T-helper 1 cell treated with Interleukin-12 subunit alpha and Interleukin-12 subunit beta and Interleukin-4 antibody, amounts not matched to agents 30 μg/mL and 1 μg/mL, for 36 hours (primary cell): ENCODE results near the gene IGDCC3.
A peak's percentile ranks its signal among the peaks of the same experiment; 100 is the strongest.

Source experiments
- H3K27ac Mint-ChIP-seq: one replicate; pipeline ENCODE4 v1.8.0; 2021; ENCODE audit warnings: mild to moderate bottlenecking, mixed read lengths
- H3K27me3 Mint-ChIP-seq: one replicate; pipeline ENCODE4 v1.8.0; 2021; ENCODE audit warnings: low read depth, mixed read lengths
- H3K36me3 Mint-ChIP-seq: one replicate; pipeline ENCODE4 v1.8.0; 2021; ENCODE audit warnings: low read depth, mixed read lengths
- H3K4me1 Mint-ChIP-seq: one replicate; pipeline ENCODE4 v1.8.0; 2021; ENCODE audit warnings: low read depth, mixed read lengths
- H3K4me3 Mint-ChIP-seq: one replicate; pipeline ENCODE4 v1.8.0; 2021; ENCODE audit warnings: mild to moderate bottlenecking, moderate library complexity, mixed read lengths
- H3K9me3 Mint-ChIP-seq: one replicate; pipeline ENCODE4 v1.8.0; 2021; ENCODE audit warnings: mixed read lengths

Gene IGDCC3

DNA sequence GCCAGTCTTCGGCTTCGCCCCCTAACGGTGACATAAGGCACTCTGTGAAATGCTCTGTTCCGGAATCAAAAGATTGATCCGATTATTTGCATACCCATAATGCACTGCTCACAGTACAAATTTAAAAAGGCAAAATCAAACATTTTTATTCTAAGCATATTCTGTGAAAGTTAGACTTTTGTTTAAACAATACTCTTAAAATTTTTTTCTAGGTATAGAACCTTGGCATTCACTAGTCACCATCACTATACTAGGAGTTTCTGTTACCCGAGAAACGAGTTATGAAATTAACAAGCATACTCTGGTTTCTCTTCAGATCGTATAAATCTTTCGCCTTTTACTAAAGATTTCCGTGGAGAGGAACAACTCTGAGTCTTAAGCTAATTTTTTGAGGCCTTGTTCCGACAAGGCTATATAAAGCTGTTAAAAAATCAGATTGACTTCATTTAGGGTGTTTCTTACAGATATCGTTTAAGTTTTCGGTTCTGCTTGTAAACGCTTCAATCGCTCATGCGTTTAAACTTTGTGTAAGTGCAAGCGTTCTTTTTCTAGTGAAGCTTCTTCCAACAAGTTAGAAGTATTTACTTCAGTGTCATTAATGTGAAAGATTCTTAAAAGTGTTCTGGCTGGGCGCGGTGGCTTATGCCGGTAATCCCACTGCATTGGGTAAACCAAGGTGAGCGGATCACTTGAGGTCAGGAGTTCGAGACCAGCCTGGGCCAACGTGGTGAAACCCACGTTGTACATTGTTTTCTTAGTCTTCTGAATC is 73.2 kb downstream of the IGDCC3 start, which contains the start of gene RNU5B-1:
TSS of gene RNU5B-1 (plus strand) at position 297 of the 769 bp plus-strand sequence.
- peak within 1 kb of the TSS; percentile 93 for H3K4me3 Mint-ChIP-seq
- H3K4me1 Mint-ChIP-seq: peaks cover 25% of the 10 kb centered on the region
- no peaks in the 10 kb centered on the region for H3K27me3 Mint-ChIP-seq
- H3K27ac Mint-ChIP-seq: peak within 1 kb of the TSS; percentile 96
- H3K36me3 Mint-ChIP-seq: no peaks in the 10 kb centered on the region
- H3K9me3 Mint-ChIP-seq: no peaks in the 10 kb centered on the region

DNA sequence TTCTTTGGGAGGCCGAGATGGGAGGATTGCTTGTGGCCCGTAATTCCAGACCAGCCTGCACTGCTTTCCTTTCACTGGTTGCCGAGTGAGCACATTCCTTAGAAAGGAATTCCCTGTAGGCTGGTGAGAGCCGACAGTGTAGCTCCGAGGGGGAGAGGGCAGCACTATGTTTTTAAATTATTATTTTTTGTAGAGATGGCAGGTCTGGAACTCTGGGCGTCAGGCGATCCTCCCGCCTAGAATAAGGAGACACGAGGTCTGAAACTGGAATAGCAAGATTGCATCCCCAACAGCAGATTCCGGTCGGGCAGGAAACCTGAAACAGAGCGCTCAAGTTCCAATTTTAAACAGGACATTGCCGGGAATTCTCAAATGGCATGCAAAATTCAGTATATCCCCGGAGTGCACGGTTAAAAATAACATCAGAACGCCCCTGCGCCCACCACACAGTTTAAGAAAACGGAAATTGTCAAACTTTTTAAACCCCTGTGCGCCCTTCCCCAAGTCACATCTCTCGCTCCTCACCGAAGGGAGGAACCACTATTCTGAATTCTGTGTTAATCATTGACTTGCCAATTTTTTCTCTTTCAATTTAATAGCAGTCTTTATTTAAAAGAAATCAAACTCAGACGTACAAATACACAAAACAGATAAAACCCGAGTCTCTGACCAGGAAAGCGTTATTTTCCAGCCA is 74.0 kb downstream of the IGDCC3 start:
- Mint-ChIP-seq H3K27me3 (no peaks in the 10 kb centered on the region), H3K9me3 (no peaks in the 10 kb centered on the region)

DNA sequence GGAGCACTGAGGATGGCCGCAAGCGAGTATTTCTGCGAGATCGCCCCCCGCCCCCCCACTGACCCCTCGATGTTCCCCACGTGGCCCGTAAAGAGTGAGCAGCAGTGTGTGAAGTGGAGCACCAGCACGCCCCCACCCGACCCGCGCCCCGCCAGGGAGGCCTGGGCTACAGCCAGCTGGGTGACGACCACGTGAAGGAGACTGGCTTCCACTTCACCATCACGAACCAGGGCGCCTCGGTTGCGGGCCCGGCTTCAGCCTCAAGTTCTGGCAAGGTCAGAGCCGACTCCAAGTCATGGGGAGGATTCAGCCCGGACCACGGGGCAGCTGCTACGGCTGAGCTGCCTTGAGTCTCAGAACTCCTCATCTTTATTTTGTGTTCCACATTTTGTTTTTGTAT is 75.7 kb downstream of the IGDCC3 start:
- H3K27ac Mint-ChIP-seq: no peak overlapping the region
- no peaks in the 10 kb centered on the region for H3K9me3 Mint-ChIP-seq
- no peaks in the 10 kb centered on the region for H3K36me3 Mint-ChIP-seq
- peaks cover 37% of the 10 kb centered on the region for H3K4me1 Mint-ChIP-seq
- H3K4me3 Mint-ChIP-seq: no peak overlapping the region
- H3K27me3 Mint-ChIP-seq: no peaks in the 10 kb centered on the region

More for the DNA sequence above, 74.0 kb downstream of the IGDCC3 start:
- Mint-ChIP-seq H3K36me3 (no peaks in the 10 kb centered on the region), H3K4me3 (peak overlapping the region; percentile 93), H3K4me1 (peaks cover 27% of the 10 kb centered on the region), H3K27ac (peak overlapping the region; percentile 96)

DNA sequence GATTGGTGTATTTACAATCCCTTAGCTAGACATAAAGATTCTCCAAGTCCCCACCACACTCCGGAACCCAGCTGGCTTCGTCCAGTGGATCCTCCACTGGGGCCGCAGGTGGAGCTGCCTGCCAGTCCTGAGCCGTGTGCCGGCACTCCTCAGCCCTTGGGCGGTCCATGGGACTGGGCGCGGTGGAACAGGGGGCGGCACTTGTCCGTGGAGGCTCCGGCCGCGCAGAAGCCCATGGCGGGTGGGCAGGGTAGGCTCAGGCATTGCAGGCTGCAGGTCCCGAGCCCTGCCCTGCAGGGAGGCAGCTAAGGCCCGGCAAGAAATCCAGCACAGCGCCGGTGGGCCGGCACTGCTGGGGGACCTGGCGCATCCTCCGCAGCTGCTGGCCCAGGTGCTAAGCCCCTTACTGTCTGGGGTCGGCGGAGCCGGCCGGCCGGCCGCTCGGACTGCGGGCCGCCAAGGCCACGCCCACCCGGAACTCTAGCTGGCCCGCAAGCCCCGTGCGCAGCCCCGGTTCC is 76.8 kb downstream of the IGDCC3 start:
- Mint-ChIP-seq H3K9me3 (no peaks in the 10 kb centered on the region), H3K27me3 (no peaks in the 10 kb centered on the region), H3K4me1 (peaks cover 39% of the 10 kb centered on the region), H3K4me3 (peak overlapping the region; percentile 88), H3K27ac (no peak overlapping the region), H3K36me3 (no peaks in the 10 kb centered on the region)

DNA sequence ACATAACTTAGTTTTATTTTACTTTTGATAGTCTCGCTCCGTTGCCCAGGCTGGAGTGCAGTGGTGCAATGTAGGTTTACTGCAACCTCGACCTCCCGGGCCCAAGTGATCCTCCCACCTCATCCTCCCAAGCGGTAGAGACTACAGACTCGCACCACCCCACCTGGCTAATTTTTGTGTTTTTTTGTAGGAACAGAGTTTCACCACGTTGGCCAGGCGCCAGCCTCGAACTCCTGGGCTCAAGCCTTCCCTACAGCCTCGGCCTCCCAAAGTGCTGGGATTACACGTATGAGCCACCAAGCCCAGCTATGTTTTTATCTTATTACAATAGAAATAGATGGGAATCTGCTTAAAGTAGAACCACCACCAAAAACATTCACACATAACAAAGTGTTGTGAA is 79.1 kb downstream of the IGDCC3 start:
- Mint-ChIP-seq H3K27me3 (no peaks in the 10 kb centered on the region), H3K27ac (peak overlapping the region; percentile 73), H3K9me3 (no peaks in the 10 kb centered on the region), H3K36me3 (no peaks in the 10 kb centered on the region), H3K4me3 (peak overlapping the region; percentile 87), H3K4me1 (peaks cover 26% of the 10 kb centered on the region)

DNA sequence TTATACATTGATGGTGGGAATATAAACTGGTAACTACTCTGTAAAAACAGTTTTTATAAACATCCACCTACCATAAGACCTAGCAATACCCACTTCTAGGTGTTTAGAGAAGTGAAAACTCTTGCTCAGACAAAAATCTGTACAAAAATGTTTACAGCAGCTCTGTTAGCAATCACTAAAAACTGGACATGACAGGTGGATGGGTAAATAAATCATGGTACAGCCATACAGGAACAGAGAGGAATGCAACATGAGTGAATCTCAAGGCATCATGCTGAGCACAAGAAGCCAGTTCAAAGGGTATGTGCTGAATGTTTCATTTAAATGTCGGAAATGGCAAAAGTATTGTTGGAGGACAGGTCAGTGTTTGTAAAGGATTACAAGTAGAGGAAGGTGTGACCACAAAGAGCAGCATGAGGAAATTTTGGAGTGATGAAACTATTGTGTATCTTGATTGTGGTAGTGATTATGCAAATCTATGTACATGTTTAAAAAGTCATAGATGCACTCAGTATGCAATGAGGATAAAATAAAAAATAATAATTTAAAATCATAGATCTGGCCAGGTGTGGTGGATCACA is 84.8 kb downstream of the IGDCC3 start:
- H3K9me3 Mint-ChIP-seq: no peaks in the 10 kb centered on the region
- no peaks in the 10 kb centered on the region for H3K36me3 Mint-ChIP-seq
- H3K4me1 Mint-ChIP-seq: peaks cover 22% of the 10 kb centered on the region
- H3K27ac Mint-ChIP-seq: no peak overlapping the region
- no peak overlapping the region for H3K4me3 Mint-ChIP-seq
- no peaks in the 10 kb centered on the region for H3K27me3 Mint-ChIP-seq

DNA sequence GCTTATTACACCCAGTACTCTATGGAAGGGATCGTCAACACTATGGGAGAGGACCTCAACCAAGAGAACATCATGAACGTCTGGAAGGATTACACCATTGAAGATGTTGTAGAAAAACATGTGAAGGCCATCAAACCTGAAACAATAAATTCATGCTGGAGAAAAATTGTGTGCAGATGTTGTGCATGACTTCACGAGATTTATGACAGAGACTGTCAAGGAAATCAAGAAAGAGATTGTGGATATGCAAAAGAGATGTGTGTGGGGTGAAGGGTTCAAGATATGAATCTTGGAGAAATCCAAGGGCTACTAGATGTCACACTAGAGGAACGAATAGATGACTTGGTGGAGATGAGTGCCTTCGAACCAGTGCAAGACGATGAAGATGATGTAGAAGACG is 87.6 kb downstream of the IGDCC3 start:
- no peaks in the 10 kb centered on the region for H3K27me3 Mint-ChIP-seq
- no peaks in the 10 kb centered on the region for H3K9me3 Mint-ChIP-seq
- H3K36me3 Mint-ChIP-seq: no peaks in the 10 kb centered on the region
- H3K4me1 Mint-ChIP-seq: peaks cover 24% of the 10 kb centered on the region
- H3K4me3 Mint-ChIP-seq: no peak overlapping the region
- H3K27ac Mint-ChIP-seq: no peak overlapping the region

DNA sequence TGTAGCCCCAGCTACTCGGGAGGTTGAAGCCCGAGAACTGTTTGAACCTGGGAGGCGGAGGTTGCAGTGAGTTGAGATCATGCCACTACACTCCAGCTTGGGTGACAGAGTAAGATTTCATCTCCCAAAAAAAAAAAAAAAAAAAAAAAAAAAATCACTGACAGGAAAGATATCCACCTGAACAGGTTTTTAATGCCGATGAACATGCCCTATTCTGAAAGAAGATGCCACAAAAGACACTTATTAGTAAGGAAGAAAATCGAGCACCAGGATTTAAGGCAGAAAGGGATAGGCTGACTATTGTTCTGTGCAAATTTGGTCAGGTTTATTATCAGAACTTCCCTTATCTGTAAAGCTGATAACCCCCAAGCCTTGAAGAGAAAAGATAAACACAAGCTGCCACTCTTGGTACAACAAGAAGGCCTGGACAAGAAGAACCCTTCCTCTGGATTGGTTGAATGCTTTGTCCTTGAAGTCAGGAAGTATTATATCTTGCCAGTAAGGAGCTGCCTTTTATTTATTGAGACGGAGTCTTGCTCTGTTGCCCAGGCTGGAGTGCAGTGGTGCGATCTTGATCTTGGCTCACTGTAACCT is 88.4 kb downstream of the IGDCC3 start:
- no peaks in the 10 kb centered on the region for H3K9me3 Mint-ChIP-seq
- no peak overlapping the region for H3K27ac Mint-ChIP-seq
- H3K36me3 Mint-ChIP-seq: no peaks in the 10 kb centered on the region
- H3K4me1 Mint-ChIP-seq: peaks cover 24% of the 10 kb centered on the region
- H3K4me3 Mint-ChIP-seq: no peak overlapping the region
- H3K27me3 Mint-ChIP-seq: no peaks in the 10 kb centered on the region

DNA sequence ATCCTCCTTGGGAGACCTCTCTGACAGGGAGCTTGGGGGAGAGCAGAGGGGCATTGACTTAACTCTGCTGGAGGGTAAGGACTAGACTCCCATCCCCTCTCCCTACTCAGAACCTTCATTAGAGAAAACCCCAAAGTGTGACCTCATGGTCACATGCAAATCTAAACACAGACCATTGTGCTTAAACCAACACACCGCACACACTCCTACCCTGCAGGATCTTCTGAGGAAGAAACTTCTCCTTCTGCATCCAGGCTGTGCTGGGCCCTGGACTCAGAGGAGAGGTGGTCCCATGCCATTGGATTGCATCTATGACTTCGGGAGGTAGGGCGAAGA is 90.3 kb downstream of the IGDCC3 start:
- H3K9me3 Mint-ChIP-seq: no peaks in the 10 kb centered on the region
- H3K4me3 Mint-ChIP-seq: peak overlapping the region; percentile 83
- H3K36me3 Mint-ChIP-seq: peaks cover 7% of the 10 kb centered on the region
- H3K4me1 Mint-ChIP-seq: peaks cover 23% of the 10 kb centered on the region
- H3K27ac Mint-ChIP-seq: peak overlapping the region; percentile 75
- no peaks in the 10 kb centered on the region for H3K27me3 Mint-ChIP-seq

DNA sequence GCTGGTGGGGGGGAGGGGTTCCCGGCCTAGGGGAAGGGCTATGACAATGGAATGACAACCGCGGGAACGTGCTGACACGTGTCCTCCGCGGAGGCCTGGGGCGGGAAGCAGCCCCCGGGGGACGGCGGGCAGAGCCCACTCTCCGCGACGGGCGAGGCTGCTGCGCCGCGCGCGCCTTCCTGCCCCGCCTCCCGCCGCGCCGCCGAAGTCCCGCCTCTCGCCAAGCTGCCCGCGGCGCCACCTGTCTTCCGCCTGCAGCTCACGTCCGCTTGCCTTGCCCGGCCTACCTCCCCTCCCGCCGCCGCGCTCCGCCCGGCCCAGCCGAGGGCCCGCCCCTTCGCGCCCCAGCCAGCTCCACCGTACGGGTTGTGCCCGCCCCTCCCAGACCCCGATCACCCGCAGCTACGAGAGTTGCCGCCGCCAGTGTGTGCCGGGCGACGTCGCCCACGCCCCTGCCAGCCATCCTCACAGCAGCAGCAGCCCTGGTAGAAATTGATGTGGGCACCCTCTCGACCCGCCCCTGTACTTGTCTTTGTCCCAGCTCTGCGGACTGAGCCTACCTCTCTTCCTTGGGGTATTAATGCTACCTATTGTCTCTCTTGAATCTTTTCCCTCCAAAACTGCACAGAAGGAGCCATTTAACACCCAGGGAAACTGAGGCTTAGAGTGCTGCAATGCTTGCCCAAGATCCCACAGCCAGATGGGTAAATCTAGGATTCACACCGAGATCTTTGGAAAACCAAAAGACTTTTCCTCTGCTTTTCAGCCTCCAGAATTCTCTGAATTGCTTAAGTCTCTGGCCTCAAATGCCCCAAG is 90.9 kb downstream of the IGDCC3 start, which contains the start of gene PARP16:
TSS of gene PARP16 (minus strand) at position 180 of the 816 bp plus-strand sequence. CDS start 457 bp downstream, outside the sequence.
- H3K36me3 Mint-ChIP-seq: peaks cover 9% of the 10 kb centered on the region
- H3K4me1 Mint-ChIP-seq: peaks cover 23% of the 10 kb centered on the region
- H3K4me3 Mint-ChIP-seq: peak within 1 kb of the TSS; percentile 83
- peak within 1 kb of the TSS; percentile 75 for H3K27ac Mint-ChIP-seq
- no peaks in the 10 kb centered on the region for H3K9me3 Mint-ChIP-seq
- H3K27me3 Mint-ChIP-seq: no peaks in the 10 kb centered on the region

DNA sequence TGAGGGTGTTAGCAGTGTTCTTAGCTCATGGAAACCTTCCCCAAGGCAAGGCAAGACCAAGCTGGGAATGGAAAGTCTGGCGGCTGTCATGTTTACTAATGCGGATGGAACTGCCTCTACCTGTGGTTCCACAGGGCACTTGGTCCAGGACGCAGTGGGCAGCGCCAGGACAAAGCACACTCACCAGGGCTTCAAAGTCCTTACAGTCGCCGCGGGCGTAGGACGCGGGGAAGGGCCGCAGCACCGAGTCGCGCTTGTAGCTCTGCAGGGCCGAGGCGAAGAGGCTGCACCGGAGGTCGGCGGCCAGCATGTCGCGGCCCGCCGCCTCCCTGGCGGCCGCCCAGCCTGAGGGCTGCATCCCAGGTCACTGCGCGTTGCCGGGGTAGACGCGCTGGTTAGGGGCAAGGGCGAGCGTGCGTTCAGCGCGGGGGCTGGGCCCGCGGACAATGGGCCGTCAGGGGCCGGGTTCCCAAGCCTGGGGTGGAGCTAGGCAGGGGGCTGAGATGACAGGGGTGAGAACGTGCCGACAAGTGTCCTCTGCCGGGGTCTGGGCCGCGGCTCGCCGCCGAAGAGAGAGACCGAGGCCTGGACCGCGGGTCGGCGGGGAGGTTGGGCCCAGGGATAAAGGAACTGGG is 91.6 kb downstream of the IGDCC3 start:
- no peaks in the 10 kb centered on the region for H3K27me3 Mint-ChIP-seq
- H3K36me3 Mint-ChIP-seq: peaks cover 9% of the 10 kb centered on the region
- peak overlapping the region; percentile 71 for H3K27ac Mint-ChIP-seq
- H3K9me3 Mint-ChIP-seq: no peaks in the 10 kb centered on the region
- H3K4me3 Mint-ChIP-seq: peak overlapping the region; percentile 83
- H3K4me1 Mint-ChIP-seq: peaks cover 23% of the 10 kb centered on the region

DNA sequence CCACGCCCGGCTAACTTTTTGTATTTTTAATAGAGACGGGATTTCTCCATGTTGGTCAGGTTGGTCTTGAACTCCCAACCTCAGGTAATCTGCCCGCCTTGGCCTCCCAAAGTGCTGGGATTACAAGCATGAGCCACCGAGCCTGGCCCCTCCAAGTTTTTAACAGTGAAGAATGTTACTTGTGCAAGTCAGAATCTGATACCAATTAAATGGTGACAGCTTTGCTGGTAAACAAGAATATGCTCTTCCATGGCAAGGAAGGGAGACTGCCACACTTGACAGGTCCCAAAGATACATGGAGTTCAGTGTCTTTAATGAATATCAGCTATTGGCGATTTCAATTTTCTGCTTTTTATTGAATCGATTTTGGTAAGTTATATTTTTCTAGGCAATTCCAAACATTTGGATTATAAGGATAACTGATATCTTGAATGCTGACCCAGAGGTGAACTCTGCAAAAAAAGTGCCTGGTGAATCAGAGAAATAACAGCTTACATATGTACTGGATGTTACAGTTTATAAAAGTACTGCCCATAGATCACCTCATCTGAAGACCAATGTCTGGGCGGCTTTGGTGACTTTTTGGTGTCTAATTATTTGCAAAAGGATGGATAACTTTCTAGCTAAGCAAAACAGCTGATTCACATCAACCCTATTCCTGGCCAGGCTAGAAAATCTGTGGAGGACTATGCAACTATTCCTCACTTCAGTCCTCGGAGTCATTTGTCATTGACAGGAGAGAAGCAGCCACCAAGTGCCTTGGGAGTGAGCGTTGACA is 92.3 kb downstream of the IGDCC3 start:
- H3K4me3 Mint-ChIP-seq: peak overlapping the region; percentile 83
- H3K36me3 Mint-ChIP-seq: peaks cover 9% of the 10 kb centered on the region
- H3K9me3 Mint-ChIP-seq: no peaks in the 10 kb centered on the region
- peak overlapping the region; percentile 38 for H3K27ac Mint-ChIP-seq
- H3K27me3 Mint-ChIP-seq: no peaks in the 10 kb centered on the region
- H3K4me1 Mint-ChIP-seq: peaks cover 23% of the 10 kb centered on the region

DNA sequence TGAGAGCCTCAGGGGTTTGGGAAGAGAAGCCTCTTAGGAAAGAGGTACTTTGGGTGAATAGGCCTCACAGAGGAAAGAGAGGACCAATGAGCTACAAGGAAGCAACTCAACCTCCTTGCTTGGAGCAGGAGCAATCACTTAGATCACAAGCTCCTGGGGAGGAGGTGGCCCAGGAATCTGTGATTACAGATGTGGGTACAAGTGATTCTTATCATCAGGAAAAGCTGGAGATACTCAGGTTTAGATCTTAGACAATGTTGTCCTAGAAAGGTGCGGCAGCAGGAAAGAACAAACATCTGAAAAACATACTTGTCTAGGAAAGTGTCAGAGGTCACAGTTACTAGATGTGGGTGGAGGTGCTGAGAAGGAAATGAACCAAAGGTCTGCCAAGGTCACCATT is 99.3 kb downstream of the IGDCC3 start:
- H3K27ac Mint-ChIP-seq: no peak overlapping the region
- peaks cover 8% of the 10 kb centered on the region for H3K36me3 Mint-ChIP-seq
- no peaks in the 10 kb centered on the region for H3K27me3 Mint-ChIP-seq
- no peak overlapping the region for H3K4me3 Mint-ChIP-seq
- H3K4me1 Mint-ChIP-seq: peaks cover 23% of the 10 kb centered on the region
- H3K9me3 Mint-ChIP-seq: no peaks in the 10 kb centered on the region
